Loucy (cell line): ENCODE data around the gene CTSE.

Experiments
- EZH2phosphoT487 ChIP-seq: fragments of 200-600 bp; IDR thresholded peaks from 2 replicates; pipeline ENCODE4 v1.6.1; 2018; ENCODE audit warnings: antibody characterized with exemption, mild to moderate bottlenecking, moderate library complexity, borderline replicate concordance
- TF ChIP-seq, protein P1 (sequence below): fragments of 200-600 bp; sonication (generic); conservative IDR thresholded peaks from 2 replicates; pipeline ENCODE4 v1.5.1; 2014; ENCODE audit warnings: mild to moderate bottlenecking, antibody characterized with exemption, low read length

DNA sequence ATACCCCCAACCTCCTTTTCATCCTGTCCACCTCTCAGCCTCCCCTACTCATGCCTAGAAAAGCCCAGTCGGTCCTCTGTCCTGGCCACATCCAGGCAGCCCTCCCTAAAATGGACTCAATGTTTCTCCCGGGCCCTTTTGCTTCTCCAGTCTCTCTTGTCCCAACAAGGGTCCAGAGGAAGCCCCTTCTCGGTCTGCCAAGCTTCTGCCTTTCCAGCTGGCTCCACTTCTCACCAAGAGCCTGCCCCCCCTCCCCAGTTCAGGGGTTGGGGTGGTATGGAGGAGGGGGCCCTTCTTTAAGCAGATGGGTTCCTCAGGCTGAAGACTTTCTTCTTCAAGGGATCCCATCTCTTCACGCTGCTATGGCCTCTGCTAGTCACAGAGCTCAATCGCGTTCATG, 44.4 kb downstream of the CTSE start:
- TF ChIP-seq, protein P1, sequence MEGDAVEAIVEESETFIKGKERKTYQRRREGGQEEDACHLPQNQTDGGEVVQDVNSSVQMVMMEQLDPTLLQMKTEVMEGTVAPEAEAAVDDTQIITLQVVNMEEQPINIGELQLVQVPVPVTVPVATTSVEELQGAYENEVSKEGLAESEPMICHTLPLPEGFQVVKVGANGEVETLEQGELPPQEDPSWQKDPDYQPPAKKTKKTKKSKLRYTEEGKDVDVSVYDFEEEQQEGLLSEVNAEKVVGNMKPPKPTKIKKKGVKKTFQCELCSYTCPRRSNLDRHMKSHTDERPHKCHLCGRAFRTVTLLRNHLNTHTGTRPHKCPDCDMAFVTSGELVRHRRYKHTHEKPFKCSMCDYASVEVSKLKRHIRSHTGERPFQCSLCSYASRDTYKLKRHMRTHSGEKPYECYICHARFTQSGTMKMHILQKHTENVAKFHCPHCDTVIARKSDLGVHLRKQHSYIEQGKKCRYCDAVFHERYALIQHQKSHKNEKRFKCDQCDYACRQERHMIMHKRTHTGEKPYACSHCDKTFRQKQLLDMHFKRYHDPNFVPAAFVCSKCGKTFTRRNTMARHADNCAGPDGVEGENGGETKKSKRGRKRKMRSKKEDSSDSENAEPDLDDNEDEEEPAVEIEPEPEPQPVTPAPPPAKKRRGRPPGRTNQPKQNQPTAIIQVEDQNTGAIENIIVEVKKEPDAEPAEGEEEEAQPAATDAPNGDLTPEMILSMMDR = no peak
- TF ChIP-seq EZH2phosphoT487 = no peak
